HCT116 (cell line): Measurements from ENCODE around the gene MXD3. TPM values are rescaled to one million over a fixed set of nuclear protein-coding genes. Genes with fewer than 3 reads are reported as not detected.

Source experiments
- ATAC-seq: fragments of 200-7000 bp; cut with Tn5 transposase; 2 replicates; pipeline ENCODE4 v1.9.1; 2020; ENCODE audit warnings: mild to moderate bottlenecking, moderate library complexity
- BruUV-seq: library from RNA; stranded (reverse); fragments of 400-500 nt; replicated peaks from 2 replicates; lab custom pipeline; 2021; lab: Mats Ljungman, UMichigan
- CTCF ChIA-PET: fragments of 300-600 bp; sonication (Branson Sonifier 250); formaldehyde crosslinking; loops from one replicate; lab custom pipeline; 2021; ENCODE audit warnings: antibody characterized with exemption; lab: Charles Lee
- POLR2A ChIA-PET: fragments of 300-600, 350-600 bp; sonication (Branson Sonifier 250); formaldehyde crosslinking; loops from one replicate; lab custom pipeline; 2021; ENCODE audit warnings: antibody characterized with exemption; lab: Charles Lee
- RAD21 ChIA-PET, 2 experiments: fragments of 300-600 bp; sonication (Branson Sonifier 250); formaldehyde crosslinking; loops; one replicate each; lab custom pipeline; 2023; ENCODE audit warnings: low total read pairs in 2 of 2; ENCODE audit not compliant: uncharacterized antibody in 2 of 2, unreplicated experiment in 2 of 2, low non-redundant PET in 1 of 2; lab: Charles Lee
- DNase-seq: peaks from one replicate; pipeline ENCODE4 v3.0.0-alpha.2; 2010; ENCODE audit warnings: low read depth, low spot score
- H2AFZ ChIP-seq: fragments of 200-600 bp; shearing (Covaris generic), sonication (generic); 2 replicates; pipeline ENCODE4 v1.6.1; 2017; ENCODE audit warnings: low read depth, mixed run types, mixed read lengths, antibody characterized with exemption, low read length; ENCODE audit not compliant: poor library complexity, severe bottlenecking
- H3K27ac ChIP-seq: 2 replicates; pipeline ENCODE4 v1.5.1; 2012; ENCODE audit warnings: low read depth, low read length
- H3K27me3 ChIP-seq: fragments of 200-600 bp; sonication (generic); 2 replicates; pipeline ENCODE4 v1.6.1; 2016; ENCODE audit warnings: mixed run types, low read length, mixed read lengths; ENCODE audit not compliant: insufficient read depth
- H3K36me3 ChIP-seq, 2 experiments: fragments of 200-500 bp in 1 of 2; fragments of 200-600 bp in 1 of 2; sonication (Bioruptor generic) in 1 of 2; sonication (generic) in 1 of 2; 2 replicates each; pipeline versions ENCODE4 v1.5.1 to v1.6.1; 2014 to 2016; ENCODE audit warnings: low read length in 2 of 2, inconsistent platforms in 1 of 2, mixed read lengths in 1 of 2, mixed run types in 1 of 2; ENCODE audit not compliant: insufficient read depth in 2 of 2, control insufficient read depth in 1 of 2
- H3K4me1 ChIP-seq, 2 experiments: fragments of 200-600 bp in 1 of 2; sonication (generic) in 1 of 2; 2 replicates each; pipeline versions ENCODE4 v1.5.1 to v1.6.1; 2012 to 2017; ENCODE audit warnings: low read length in 2 of 2, inconsistent platforms in 1 of 2, mild to moderate bottlenecking in 1 of 2, mixed read lengths in 1 of 2, mixed run types in 1 of 2, moderate library complexity in 1 of 2; ENCODE audit not compliant: insufficient read depth in 2 of 2, control insufficient read depth in 1 of 2
- H3K4me2 ChIP-seq: fragments of 200-600 bp; sonication (generic); 2 replicates; pipeline ENCODE4 v1.6.1; 2017; ENCODE audit warnings: mixed run types, low read length, mixed read lengths
- H3K4me3 ChIP-seq, 2 experiments: fragments of 200-600 bp in 1 of 2; sonication (generic) in 1 of 2; replicated peaks in 1 of 2; 2 replicates each; pipeline ENCODE4 v1.5.1; 2011 to 2016; ENCODE audit warnings: low read length in 2 of 2, control low read depth in 1 of 2, low read depth in 1 of 2, mild to moderate bottlenecking in 1 of 2, mixed read lengths in 1 of 2, mixed run types in 1 of 2
- H3K79me2 ChIP-seq: fragments of 200-600 bp; sonication (generic); 2 replicates; pipeline ENCODE4 v1.6.1; 2017; ENCODE audit warnings: mild to moderate bottlenecking, mixed run types, low read length, moderate library complexity, mixed read lengths; ENCODE audit not compliant: insufficient read depth
- H3K9ac ChIP-seq: fragments of 200-600 bp; sonication (generic); 2 replicates; pipeline ENCODE4 v1.6.1; 2016; ENCODE audit warnings: low read length, mixed read lengths
- H3K9me2 ChIP-seq: fragments of 200-600 bp; sonication (generic), shearing (Covaris generic); 2 replicates; pipeline ENCODE4 v1.6.1; 2017; ENCODE audit warnings: mixed run types, mild to moderate bottlenecking, moderate library complexity; ENCODE audit not compliant: insufficient read depth
- H3K9me3 ChIP-seq, 2 experiments: fragments of 200-500 bp in 1 of 2; fragments of 200-600 bp in 1 of 2; sonication (Bioruptor generic) in 1 of 2; sonication (generic) in 1 of 2; 2 replicates each; pipeline ENCODE4 v1.6.1; 2014 to 2017; ENCODE audit warnings: low read length in 2 of 2, mixed read lengths in 2 of 2, inconsistent platforms in 1 of 2, low read depth in 1 of 2, mild to moderate bottlenecking in 1 of 2, mixed run types in 1 of 2, moderate library complexity in 1 of 2; ENCODE audit not compliant: control insufficient read depth in 1 of 2, insufficient read depth in 1 of 2
- H4K20me1 ChIP-seq: fragments of 200-600 bp; sonication (generic), shearing (Covaris generic); 2 replicates; pipeline ENCODE4 v1.6.1; 2017; ENCODE audit warnings: mixed run types, mild to moderate bottlenecking, moderate library complexity; ENCODE audit not compliant: insufficient read depth
- CBX3 ChIP-seq: IDR thresholded peaks from 2 replicates; pipeline ENCODE4 v1.6.1; 2012; ENCODE audit warnings: low read depth
- EGR1 ChIP-seq: IDR thresholded peaks from 2 replicates; pipeline ENCODE4 v1.6.1; 2012; ENCODE audit warnings: low read depth
- ELF1 ChIP-seq: IDR thresholded peaks from 2 replicates; pipeline ENCODE4 v1.6.1; 2012; ENCODE audit warnings: low read depth, borderline replicate concordance
- EZH2 ChIP-seq: fragments of 200-600 bp; sonication (generic); IDR thresholded peaks from 2 replicates; pipeline ENCODE4 v1.6.1; 2017; ENCODE audit warnings: antibody characterized with exemption, mixed run types
- EZH2phosphoT487 ChIP-seq: fragments of 200-600 bp; IDR thresholded peaks from 2 replicates; pipeline ENCODE4 v1.6.1; 2018; ENCODE audit warnings: antibody characterized with exemption, borderline replicate concordance
- FOSL1 ChIP-seq: IDR thresholded peaks from 2 replicates; pipeline ENCODE4 v1.6.1; 2012; ENCODE audit warnings: low read depth
- JUND ChIP-seq: IDR thresholded peaks from 2 replicates; pipeline ENCODE4 v1.6.1; 2012
- POLR2A ChIP-seq: IDR thresholded peaks from 2 replicates; pipeline ENCODE4 v1.7.0; 2011; ENCODE audit warnings: borderline replicate concordance; ENCODE audit not compliant: insufficient read depth, insufficient read length; ENCODE audit errors: extremely low read depth
- RAD21 ChIP-seq: IDR thresholded peaks from 2 replicates; pipeline ENCODE4 v1.6.1; 2012; ENCODE audit warnings: low read depth, mild to moderate bottlenecking
- SRF ChIP-seq: IDR thresholded peaks from 2 replicates; pipeline ENCODE4 v1.6.1; 2012; ENCODE audit warnings: low read depth
- ZFX ChIP-seq: fragments of 450-650 bp; IDR thresholded peaks from 2 replicates; pipeline ENCODE4 v1.6.1; 2017
- ZNF274 ChIP-seq: fragments of 200-500 bp; sonication (Bioruptor generic); IDR thresholded peaks from 2 replicates; pipeline ENCODE4 v1.6.1; 2014; ENCODE audit warnings: mild to moderate bottlenecking, low read depth, low read length, inconsistent platforms
- intact Hi-C: fragments of 100-400 bp; cut with micrococcal nuclease; formaldehyde crosslinking; loops from 2 replicates; pipeline ENCODE4 v1.10.0; 2022
- total RNA-seq: library from RNA; stranded (reverse); gene quantifications from one replicate; pipeline ENCODE4 v1.2.1, GENCODE V29; 2021; ENCODE audit not compliant: unreplicated experiment
- TF ChIP-seq, protein P1 (sequence below), 3 experiments: fragments of 200-600 bp in 1 of 3; sonication (generic) in 1 of 3; IDR thresholded peaks in 2 of 3; conservative IDR thresholded peaks in 1 of 3; 2 replicates each; pipeline ENCODE4 v1.5.1; 2012 to 2017; ENCODE audit warnings: low read depth in 2 of 3, low read length in 2 of 3, antibody characterized with exemption in 1 of 3, borderline replicate concordance in 1 of 3, control low read depth in 1 of 3, mild to moderate bottlenecking in 1 of 3, mixed read lengths in 1 of 3, mixed run types in 1 of 3, moderate library complexity in 1 of 3; ENCODE audit not compliant: insufficient read depth in 1 of 3
- TF ChIP-seq, protein P2 (sequence below): IDR thresholded peaks from 2 replicates; pipeline ENCODE4 v1.6.1; 2012; ENCODE audit warnings: low read depth
- TF ChIP-seq, protein P3 (sequence below): IDR thresholded peaks from 2 replicates; pipeline ENCODE4 v1.6.1; 2012
- TF ChIP-seq, protein P4 (sequence below): IDR thresholded peaks from 2 replicates; pipeline ENCODE4 v1.6.1; 2011; ENCODE audit warnings: mild to moderate bottlenecking, low read length, moderate library complexity; ENCODE audit not compliant: insufficient replicate concordance; ENCODE audit errors: extremely low read depth

MXD3 gene
- total RNA-seq, 1 experiment from 2014 or later: 37.6 TPM

DNA sequence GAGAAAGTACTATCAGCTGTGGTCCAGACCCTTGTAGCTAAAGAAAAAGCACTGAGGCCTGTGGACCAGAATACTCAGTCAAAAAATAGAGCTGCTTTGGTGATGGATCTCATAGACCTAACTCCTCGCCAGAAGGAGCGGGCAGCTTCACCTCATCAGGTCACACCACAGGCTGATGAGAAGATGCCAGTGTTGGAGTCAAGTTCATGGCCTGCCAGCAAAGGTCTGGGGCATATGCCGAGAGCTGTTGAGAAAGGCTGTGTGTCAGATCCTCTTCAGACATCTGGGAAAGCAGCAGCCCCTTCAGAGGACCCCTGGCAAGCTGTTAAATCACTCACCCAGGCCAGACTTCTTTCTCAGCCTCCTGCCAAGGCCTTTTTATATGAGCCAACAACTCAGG lies 17.1 kb downstream of the MXD3 start:
- CTCF ChIA-PET: no interaction called here
- intact Hi-C loops: no loop called here
- RAD21 ChIA-PET: no interaction called here
- H3K9me2 ChIP-seq: no peaks in the 10 kb centered on the region
- H3K4me1 ChIP-seq: peaks cover 0 to 8% of the 10 kb centered on the region in 2 experiments; a peak in 1 of 4 replicates
- H3K4me2 ChIP-seq: no peak overlapping the region
- no peaks in the 10 kb centered on the region for H4K20me1 ChIP-seq
- POLR2A ChIA-PET: no interaction called here
- ATAC-seq (no peak), DNase-seq (no peak)
- no peaks in the 10 kb centered on the region for H3K79me2 ChIP-seq
- no peaks in the 10 kb centered on the region for H3K27me3 ChIP-seq
- H3K9ac ChIP-seq: no peak overlapping the region
- H3K4me3 ChIP-seq: no peak overlapping the region
- no peak overlapping the region for H2AFZ ChIP-seq
- no peak for TF ChIP-seq EZH2phosphoT487
- TF ChIP-seq, protein P1, sequence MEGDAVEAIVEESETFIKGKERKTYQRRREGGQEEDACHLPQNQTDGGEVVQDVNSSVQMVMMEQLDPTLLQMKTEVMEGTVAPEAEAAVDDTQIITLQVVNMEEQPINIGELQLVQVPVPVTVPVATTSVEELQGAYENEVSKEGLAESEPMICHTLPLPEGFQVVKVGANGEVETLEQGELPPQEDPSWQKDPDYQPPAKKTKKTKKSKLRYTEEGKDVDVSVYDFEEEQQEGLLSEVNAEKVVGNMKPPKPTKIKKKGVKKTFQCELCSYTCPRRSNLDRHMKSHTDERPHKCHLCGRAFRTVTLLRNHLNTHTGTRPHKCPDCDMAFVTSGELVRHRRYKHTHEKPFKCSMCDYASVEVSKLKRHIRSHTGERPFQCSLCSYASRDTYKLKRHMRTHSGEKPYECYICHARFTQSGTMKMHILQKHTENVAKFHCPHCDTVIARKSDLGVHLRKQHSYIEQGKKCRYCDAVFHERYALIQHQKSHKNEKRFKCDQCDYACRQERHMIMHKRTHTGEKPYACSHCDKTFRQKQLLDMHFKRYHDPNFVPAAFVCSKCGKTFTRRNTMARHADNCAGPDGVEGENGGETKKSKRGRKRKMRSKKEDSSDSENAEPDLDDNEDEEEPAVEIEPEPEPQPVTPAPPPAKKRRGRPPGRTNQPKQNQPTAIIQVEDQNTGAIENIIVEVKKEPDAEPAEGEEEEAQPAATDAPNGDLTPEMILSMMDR (IDR thresholded peaks at IDR 0.05 in 2 of 3, conservative IDR thresholded peaks at IDR 0.05 in 1 of 3; ENCODE audit: borderline replicate concordance in 1 of 3, insufficient read depth in 1 of 3, low read depth in 2 of 3, low read length in 2 of 3): no peak
- no peak for TF ChIP-seq SRF
- TF ChIP-seq, protein P2, sequence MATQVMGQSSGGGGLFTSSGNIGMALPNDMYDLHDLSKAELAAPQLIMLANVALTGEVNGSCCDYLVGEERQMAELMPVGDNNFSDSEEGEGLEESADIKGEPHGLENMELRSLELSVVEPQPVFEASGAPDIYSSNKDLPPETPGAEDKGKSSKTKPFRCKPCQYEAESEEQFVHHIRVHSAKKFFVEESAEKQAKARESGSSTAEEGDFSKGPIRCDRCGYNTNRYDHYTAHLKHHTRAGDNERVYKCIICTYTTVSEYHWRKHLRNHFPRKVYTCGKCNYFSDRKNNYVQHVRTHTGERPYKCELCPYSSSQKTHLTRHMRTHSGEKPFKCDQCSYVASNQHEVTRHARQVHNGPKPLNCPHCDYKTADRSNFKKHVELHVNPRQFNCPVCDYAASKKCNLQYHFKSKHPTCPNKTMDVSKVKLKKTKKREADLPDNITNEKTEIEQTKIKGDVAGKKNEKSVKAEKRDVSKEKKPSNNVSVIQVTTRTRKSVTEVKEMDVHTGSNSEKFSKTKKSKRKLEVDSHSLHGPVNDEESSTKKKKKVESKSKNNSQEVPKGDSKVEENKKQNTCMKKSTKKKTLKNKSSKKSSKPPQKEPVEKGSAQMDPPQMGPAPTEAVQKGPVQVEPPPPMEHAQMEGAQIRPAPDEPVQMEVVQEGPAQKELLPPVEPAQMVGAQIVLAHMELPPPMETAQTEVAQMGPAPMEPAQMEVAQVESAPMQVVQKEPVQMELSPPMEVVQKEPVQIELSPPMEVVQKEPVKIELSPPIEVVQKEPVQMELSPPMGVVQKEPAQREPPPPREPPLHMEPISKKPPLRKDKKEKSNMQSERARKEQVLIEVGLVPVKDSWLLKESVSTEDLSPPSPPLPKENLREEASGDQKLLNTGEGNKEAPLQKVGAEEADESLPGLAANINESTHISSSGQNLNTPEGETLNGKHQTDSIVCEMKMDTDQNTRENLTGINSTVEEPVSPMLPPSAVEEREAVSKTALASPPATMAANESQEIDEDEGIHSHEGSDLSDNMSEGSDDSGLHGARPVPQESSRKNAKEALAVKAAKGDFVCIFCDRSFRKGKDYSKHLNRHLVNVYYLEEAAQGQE: no peak
- TF ChIP-seq RAD21: no peak
- no peak for TF ChIP-seq ZFX
- TF ChIP-seq ZNF274: no peak
- no peak for TF ChIP-seq POLR2A
- TF ChIP-seq ELF1: no peak
- TF ChIP-seq, protein P3, sequence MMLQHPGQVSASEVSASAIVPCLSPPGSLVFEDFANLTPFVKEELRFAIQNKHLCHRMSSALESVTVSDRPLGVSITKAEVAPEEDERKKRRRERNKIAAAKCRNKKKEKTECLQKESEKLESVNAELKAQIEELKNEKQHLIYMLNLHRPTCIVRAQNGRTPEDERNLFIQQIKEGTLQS: no peak
- TF ChIP-seq FOSL1: no peak
- no peak for TF ChIP-seq CBX3
- TF ChIP-seq JUND: no peak
- no peak for TF ChIP-seq EZH2
- TF ChIP-seq EGR1: no peak
- TF ChIP-seq, protein P4, sequence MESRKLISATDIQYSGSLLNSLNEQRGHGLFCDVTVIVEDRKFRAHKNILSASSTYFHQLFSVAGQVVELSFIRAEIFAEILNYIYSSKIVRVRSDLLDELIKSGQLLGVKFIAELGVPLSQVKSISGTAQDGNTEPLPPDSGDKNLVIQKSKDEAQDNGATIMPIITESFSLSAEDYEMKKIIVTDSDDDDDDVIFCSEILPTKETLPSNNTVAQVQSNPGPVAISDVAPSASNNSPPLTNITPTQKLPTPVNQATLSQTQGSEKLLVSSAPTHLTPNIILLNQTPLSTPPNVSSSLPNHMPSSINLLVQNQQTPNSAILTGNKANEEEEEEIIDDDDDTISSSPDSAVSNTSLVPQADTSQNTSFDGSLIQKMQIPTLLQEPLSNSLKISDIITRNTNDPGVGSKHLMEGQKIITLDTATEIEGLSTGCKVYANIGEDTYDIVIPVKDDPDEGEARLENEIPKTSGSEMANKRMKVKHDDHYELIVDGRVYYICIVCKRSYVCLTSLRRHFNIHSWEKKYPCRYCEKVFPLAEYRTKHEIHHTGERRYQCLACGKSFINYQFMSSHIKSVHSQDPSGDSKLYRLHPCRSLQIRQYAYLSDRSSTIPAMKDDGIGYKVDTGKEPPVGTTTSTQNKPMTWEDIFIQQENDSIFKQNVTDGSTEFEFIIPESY: no peak
- TF ChIP-seq, all 23 proteins: peak for 0
- no TSS peak for BruUV-seq
- H3K36me3 ChIP-seq: peaks cover 26 to 42% of the 10 kb centered on the region in 2 experiments; a peak in 3 of 4 replicates
- H3K9me3 ChIP-seq: no peaks in the 10 kb centered on the region
- H3K27ac ChIP-seq: no peak overlapping the region
